ENCODE measurements around the gene WNK1.
"Not testable (repeated sequence)": the region's sequence is repeated elsewhere in the genome, so short reads cannot be mapped to it uniquely, and the experiment has no call there.

Gene WNK1

DNA sequence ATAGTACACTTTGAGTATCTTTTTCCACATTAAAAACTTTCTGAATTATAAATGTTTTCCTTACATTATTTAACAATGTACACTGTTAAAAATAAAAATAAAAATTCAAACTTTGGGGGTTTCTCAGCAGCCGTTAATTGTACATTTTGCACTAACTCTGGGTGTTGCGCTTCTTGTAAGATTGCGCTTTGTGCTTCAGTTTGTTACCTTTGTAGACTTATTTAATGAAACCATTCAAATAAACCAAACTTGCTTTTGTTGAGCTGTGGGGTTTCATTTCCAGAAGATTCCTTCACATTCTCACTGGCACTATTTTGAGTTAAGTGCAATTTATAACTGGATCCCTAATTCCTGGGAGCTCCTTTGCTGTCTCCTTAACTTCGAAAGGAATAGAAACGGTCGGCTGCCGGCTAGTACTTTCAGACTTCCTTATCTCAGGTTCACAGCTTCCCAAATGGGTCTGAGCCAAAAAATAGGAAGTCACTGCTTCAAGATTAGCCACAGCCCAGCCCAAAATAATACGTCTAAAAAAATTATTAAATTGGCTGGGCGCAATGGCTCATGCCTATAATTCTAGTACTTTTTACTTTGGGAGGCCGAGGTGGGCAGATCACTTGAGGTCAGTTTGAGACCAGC lies 158.9 kb downstream of the WNK1 start:
- DNase-seq (ENCODE audit: low spot score) = no peak

DNA sequence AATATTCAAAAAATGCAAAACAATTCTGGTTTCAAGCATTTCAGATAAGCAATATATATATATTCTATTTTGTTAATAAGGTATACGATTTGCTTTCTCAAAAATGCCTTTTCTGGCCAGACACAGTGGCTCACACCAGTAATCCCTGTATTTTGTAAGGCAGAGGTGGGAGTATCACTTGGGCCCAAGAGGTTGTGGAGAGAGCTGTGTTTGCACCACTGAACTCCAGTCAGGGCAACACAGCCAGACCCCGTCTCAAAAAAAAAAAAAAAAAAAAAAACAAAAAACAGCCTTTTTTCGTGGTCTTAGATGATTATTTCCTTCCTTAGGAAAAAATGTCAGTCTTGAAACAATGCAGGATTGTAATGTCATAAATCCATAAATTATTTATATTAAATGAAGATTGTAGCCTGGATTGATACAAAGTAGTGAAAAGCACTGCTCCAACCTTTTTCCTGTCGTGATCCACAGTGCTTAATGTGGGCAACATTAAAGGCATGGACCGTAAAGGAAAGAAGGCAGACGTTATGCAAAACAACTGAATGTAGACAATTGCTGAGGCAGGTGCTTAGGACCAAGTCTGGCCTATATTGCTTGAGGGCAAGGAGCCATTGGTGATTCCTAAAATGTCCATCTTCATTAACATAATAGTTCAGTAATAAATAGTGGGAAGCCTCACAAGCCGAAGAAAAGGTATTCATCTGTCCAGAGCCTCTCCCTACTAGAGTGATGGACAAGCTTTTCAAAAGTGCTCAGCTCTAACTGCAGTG lies 160.3 kb downstream of the WNK1 start:
- no peak for DNase-seq (ENCODE audit: low spot score)

DNA sequence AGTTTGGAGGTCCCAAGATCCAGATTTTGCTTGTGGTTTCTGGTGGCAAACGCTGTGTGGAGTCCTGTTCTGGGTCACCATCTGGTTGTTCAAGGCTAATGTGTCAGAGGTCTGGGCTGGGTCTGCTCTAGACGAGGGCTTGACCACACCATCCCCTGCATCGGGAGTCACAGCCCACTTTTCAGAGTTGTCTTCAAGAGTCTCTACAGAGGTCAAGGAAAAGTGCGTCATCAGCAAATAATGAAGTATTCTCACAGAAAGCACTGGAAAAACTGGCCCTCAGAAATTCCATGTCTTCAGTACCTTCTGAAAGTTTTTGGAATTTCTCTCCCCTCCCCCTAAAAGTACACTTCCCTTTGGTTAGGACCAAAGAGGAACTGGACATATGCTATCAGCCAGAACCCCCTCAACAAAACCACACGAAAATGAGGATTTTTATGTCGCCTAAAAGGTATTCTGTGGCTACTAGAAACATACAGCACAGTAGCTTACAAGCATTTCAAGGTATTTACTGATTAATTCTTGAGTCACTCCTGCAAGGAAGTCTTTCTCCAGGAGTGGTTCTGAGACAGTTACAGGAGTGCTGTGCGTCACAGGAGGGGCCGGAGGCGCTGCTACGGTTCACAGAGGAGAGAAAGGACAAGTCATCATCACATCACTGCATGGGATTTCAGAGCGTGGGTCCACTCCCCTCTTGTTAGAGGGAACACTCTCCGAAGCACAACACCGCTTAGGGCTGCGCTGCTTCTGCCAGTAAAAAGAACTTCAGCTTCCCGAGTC lies 161.7 kb downstream of the WNK1 start:
- DNase-seq (ENCODE audit: low spot score) = peak; percentile 66

DNA sequence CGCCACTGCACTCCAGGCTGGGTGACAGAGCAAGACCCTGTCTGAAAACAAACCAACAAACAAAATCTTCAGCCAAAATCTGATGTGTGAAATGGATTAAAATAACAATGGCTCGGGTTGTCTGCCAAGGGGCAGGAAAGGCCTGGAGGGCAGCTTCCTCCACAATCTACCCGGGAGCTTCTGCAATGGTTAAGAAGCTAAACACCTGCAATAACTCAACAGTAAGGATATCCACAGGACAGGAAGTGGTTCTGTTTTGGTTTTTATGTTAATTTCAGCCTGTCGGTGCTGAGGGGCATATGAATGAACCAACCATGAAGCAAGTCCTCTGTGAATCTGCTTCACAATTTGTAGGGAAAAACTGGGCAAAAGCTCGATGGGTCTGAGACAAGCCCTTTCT lies 162.7 kb downstream of the WNK1 start:
- DNase-seq (ENCODE audit: low spot score) = no peak

DNA sequence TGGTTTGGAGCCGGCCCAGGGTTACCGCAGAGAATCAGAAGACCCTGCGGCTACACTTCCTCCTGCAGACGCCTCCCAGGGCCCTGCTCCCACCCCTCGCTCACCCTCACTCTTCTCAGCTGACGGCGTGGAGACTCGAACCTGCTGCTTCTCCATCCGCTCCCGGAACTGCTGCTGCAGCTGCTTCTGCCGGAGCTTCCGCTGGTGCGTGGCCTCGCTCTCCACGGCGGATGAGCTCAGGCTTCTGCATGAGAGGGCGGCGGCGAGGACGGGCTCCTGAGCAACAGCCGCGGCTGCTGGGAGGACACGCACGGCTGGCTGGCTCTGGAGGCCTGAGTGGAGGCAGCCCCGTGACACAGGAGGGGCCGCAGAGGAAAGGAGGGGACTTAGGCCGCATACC lies 163.9 kb downstream of the WNK1 start:
- DNase-seq (ENCODE audit: low spot score) = no peak

DNA sequence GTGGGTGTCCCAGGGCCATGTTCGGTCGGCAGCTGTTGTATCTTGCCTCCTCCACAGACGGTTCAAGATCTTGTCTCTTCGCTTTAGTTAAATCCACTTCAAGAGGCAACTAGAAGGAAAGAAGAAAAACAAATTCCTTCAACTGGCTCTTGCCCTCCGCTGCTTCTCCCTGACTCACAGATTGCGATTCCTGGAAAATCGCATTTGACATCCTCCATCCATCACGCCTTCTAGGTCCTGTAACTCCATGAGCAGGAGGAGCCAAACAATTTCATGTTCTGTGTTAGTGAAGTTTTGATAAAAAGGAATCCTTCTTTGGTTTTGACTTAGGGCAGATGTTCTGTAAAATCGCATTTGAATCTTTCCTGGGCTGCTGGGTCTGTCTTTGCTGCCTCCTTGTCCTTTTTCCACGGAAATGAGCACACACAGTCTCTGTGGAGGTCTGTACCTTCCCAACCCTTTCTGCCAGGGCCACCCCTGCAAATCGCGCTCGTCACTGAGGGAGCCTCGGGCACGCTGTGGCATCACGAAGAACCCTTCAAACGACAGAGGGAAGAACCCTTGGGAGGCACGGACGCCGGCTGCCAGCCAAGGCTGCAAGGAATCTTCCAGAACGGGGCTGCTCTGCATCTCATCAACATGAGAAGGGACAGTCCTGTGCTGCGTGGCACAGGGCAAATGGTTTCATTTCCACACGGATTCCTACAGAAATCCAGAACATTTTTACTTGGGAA lies 164.5 kb downstream of the WNK1 start:
- no peak for DNase-seq (ENCODE audit: low spot score)

DNA sequence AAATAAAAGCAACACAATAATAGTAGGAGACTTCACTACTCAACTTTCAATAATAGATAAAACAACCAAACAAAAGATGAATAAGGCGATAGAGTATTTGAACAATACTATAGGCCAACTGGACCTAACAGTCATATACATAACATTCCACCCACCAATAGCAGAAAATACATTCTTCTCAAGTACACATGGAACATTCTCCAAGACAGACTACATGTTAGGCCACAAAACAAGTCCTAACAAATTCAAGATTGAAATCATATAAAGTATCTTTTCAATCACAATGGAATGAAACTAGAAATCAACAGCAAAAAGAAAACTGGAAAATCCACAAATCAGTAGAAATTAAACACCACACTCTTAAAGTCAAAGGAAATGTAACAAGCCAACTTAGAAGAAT lies 168.3 kb downstream of the WNK1 start:
- DNase-seq (ENCODE audit: low spot score) = no peak

DNA sequence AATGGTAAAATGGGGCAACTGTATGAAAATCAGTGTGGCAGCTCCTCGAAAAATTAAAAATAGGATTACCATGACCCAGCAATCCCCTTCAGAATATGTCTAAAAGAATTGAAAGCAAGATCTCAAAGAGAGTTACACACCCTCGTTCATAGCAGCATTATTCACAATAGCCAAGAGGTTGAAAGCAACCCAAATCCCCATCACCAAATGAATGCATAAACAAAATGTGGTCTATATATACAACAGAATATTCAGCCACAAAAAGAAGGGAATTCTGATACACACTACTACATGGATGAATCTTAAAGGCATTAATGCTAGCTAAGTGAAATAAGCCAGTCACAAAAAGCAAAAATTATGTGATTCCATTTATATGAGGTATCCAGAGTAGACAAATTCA lies 169.9 kb downstream of the WNK1 start:
- DNase-seq (ENCODE audit: low spot score) = no peak

DNA sequence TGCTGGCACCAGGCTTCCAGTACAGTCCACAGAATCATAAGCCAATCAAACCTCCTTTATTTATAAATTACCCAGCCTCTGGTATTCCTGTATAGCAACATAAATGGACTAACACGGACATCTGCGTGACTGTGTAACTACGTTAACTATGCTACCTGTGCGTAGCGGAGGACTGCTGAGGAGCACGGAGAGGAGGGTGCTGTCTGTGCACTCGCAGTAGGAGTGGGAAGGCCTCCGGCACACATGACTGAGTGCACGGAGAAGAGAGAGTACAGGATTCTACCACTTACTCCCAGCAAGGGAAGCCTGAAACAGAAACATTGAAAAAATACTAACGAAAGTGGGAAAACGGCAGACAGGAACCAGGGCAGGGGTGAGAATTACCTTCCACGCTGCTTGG lies 174.3 kb downstream of the WNK1 start:
- no peak for DNase-seq (ENCODE audit: low spot score)

DNA sequence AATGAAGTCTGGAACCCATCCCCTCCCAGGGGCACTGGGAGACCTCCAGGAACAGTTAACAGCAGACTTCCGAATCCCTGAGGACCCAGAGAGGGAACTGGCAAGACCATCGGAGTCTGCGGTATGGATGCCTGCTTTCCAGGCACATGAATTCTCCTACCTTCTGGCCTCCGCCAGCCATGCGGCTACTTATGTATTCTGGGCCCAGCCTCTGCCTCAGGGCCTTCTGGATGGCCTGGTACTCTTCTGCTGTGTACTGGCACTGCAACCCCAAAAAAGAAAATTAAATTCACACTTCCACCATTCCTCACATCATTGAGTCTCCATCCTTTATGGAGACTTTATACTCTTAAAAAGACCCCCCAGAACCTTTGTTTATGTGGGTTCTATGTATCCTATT lies 178.7 kb downstream of the WNK1 start:
- no peak for DNase-seq (ENCODE audit: low spot score)

DNA sequence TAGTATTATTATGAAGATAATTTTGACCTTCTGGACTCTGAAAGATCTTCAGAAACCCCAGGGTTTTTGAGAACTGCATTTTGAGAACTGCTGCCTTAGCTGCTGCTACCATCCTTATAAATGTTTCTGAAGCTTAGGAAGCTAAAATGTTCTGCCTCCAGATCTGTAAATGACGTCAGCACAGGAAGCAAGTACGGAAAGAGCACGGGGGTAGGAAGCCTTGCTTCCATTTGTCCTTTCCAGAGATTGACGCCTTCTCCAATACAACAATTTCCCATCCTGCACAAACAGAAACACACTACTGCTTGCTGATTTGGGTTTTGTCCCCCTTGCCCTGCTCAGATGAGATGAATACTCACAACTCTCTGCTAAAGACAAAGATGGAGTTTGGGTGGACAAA lies 179.2 kb downstream of the WNK1 start:
- DNase-seq (ENCODE audit: low spot score) = no peak

DNA sequence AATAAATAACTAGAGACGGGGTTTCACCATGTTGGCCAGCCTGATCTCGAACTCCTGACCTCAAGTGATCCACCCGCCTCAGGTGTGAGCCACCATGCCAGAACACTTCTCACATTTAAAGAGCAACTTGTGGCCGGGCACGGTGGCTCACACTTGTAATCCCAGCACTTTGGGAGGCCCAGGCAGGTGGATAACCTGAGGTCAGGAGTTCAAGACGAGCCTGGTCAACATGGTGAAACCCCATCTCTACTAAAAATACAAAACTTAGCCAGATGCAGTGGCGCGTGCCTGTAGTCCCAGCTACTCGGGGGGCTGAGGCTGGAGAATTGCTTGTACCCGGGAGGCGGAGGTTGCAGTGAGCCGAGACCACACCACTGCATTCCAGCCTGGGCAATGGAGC lies 183.5 kb downstream of the WNK1 start:
- not testable (repeated sequence) for DNase-seq (ENCODE audit: low spot score)

DNA sequence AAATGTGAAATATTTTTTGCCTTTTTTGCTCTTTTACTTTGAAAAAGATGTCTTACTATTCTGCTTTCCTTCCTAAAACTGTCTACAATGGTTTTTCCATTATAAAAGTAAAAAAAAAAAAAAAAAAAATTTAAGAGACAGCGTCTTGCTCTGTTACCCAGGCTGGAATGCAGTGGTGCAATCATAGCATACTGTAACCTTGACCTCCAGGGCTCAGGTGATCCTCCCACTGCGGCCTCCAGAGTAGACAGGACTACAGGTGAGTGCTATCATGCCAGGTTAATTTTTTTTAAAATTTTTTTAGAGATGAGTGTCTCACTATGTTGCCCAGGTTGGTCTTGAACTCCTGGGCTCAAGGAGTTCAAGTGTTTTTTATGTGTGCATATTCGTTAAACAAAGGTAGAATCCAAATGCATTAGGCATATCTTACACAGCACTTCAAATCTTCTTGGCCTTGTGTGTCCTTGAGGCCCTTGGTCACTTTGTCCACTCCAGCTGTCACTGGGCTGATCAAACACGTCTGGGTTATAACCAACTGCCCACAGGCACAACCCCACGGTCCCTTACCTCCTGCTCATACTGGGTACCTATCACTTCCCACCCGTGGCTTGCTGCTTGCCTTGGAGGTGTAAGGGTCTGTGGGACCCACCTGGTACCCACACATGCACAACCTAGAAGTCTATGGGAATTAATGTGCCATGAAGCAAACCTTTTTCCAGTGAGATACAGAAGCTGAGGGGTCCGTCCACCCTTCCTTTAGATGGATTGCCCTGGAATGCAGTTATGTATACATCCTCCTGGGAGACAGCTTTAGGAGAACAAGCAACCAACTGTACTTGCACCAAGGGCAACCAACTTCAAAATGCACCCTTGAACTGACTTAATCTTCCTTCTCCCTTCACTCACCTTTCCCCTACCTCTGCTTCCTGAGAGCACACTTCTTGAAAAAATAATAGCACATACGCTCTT lies 184.3 kb downstream of the WNK1 start:
- no peak for DNase-seq (ENCODE audit: low spot score)

DNA sequence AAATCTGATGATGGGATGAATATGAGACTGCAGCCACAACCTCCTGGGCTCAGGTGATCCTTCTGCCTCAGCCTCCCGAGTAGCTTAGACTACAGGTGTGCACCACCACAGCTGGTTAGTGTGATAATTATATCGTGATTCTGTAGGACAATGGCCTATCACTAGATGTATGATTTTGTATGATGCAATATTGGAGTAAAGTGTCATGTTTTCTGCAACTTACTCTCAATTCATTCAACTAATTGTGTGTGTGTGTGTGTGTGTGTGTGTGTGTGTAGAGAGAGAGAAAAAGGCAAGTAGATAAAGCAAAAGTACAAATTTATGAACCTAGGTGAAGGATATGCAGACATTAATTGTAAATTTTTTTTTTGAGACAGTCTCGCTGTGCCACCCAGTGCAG lies 186.4 kb downstream of the WNK1 start:
- DNase-seq (ENCODE audit: low spot score) = no peak

DNA sequence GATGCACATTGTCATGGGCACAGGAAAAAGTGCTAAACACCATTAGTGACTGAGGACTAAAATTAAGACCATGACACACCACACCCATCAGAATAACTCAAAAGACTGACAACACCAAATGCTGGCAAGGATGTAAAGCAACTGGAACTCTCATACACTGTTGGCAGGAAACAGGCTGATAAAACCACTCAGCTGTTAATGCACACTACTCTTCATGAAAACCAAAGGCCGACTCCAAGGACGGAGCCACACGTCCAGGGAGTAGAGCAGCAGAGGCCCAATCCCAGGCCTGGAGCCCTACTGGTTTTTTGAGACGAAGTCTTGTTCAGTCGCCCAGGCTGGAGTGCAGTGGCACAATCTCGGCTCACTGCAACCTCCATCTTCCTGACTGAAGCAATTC lies 190.7 kb downstream of the WNK1 start:
- no peak for DNase-seq (ENCODE audit: low spot score)

DNA sequence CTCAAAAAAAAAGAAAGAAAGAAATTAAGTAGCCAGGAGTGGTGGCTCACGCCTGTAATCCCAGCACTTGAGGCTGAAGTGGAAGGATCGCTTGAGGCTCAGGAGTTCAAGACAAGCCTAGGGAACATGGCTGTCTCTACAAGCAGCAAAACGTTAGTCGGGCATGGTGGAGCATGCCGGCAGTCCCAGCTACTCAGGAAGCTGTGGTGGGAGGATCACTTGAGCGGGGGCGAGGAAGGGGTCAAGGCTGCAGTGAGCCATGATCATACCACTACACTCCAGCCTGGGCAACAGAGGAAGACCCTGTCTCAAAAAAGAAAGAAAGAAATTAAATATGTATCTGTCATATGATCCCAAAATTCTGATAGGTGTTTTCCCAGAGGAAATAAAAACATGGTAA lies 191.8 kb downstream of the WNK1 start:
- no peak for DNase-seq (ENCODE audit: low spot score)

DNA sequence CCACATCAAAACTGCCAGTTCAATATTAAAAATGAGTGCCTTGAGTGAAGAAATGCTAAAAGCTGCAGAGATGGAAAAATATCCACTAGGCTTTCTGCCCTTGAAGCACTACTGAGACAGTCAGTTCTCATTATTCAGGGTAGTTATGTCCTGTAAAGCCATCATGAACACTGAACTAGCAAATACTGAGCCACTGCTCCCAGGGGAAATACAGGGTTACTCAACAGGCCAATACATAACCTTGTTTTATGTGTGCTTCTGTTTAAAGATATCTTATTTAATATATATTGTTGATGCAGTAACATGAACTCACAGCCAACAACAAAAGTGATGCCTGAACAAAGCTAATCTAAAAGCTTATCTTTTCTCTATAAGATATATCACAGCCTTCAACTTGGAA lies 193.8 kb downstream of the WNK1 start:
- no peak for DNase-seq (ENCODE audit: low spot score)

DNA sequence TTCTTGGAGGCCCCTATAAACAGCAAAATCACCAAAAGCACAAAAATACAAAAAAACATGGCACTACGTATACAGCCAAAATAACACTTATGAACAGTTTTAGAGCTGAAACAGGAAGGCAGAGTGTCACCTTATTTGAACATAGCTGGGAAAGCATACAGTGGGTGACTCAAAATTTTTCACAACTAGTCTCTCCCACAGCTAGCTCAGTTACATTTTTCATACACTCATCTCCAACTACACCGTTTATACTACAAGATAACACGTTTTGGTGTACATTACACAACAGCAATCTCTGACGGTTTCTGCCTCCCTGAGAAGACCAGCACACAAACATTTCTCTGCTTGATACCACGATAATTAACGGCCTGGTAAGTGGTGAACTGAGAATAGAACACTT lies 194.3 kb downstream of the WNK1 start:
- peak; percentile 32 for DNase-seq (ENCODE audit: low spot score)

DNA sequence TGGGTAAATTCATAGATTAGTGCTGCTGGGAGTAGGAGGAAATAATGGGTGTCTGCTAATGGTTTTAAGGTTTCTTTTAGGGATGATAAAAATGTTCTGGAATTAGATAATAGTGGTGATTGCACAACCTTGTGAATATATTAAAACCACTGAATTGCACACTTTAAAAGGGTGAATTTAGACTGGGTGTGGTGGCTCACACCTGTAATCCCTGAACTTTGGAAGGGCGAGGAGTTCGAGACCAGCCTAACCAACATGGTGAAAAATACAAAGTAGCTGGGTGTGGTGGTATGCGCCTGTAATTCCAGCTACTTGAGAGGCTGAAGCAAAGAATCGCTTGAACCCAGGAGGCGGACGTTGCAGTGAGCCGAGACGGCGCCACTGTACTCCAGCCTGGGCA lies 195.9 kb downstream of the WNK1 start:
- no peak for DNase-seq (ENCODE audit: low spot score)

DNA sequence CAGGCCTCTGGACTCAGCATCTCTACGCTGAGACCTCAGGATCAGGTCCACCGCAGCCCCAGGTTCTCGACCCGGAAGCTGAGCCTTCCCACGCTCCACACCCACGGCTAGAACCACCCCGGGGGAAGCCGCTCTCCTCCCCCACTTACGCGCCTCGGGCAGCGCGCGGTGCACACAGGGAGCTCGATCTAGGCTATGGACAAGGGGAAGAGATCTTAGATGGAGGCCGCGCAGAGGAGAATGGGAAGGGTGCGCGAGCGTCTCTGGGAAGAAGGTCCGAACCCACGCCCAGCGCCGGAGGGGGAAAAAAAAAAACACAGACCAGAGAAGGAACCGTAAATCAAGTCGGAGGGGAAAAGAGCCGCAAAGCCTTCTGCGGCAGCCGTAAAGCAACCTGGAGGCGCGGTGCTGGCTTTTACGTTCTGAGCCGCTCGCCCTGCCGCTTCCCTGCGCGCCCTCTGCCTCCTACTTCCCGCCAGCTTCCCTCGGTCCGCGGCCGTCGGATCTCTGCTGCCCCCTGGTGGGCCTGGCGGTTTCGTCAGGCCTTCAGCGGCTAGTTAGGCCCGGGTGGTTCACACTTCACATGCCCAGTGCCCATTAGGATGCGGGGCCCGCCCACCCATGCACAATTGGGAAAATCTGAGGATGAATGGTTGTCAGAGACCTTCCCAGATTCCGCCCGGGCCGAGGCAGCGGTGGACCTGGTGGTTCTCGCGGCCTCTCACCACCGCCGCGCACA lies 197.2 kb downstream of the WNK1 start, which contains the start of gene RAD52:
TSS of gene RAD52 (minus strand) at position 242 of the 739 bp plus-strand sequence. CDS start 16,636 bp downstream, outside the sequence.
- DNase-seq (ENCODE audit: low spot score) = peak; percentile 99
